K562 (cell line): ENCODE data around the gene IKBKE. TPM values are rescaled to one million over a fixed set of nuclear protein-coding genes. Genes with fewer than 3 reads are reported as not detected.

ENCODE experiments used
- ARID1B ChIP-seq: fragments of 450-650 bp; IDR thresholded peaks from 2 replicates; pipeline ENCODE4 v1.6.1; 2016; ENCODE audit warnings: antibody characterized with exemption, mild to moderate bottlenecking, inconsistent platforms
- ATF7 ChIP-seq: fragments of 450-650 bp; IDR thresholded peaks from 2 replicates; pipeline ENCODE4 v1.7.1; 2014; ENCODE audit warnings: mild to moderate bottlenecking, moderate library complexity
- CBX5 ChIP-seq: IDR thresholded peaks from 2 replicates; pipeline ENCODE4 v1.6.1; 2014; ENCODE audit warnings: low read depth, borderline replicate concordance
- CC2D1A ChIP-seq: fragments of 450-650 bp; IDR thresholded peaks from 2 replicates; pipeline ENCODE4 v1.6.1; 2017; ENCODE audit warnings: mild to moderate bottlenecking
- EP400 ChIP-seq: fragments of 450-650 bp; IDR thresholded peaks from 2 replicates; pipeline ENCODE4 v1.6.1; 2017; ENCODE audit warnings: antibody characterized with exemption, mild to moderate bottlenecking, moderate library complexity
- ETV5 ChIP-seq: sonication (generic); formaldehyde crosslinking; IDR thresholded peaks from 2 replicates; pipeline ENCODE4 v1.4.0; 2020; ENCODE audit warnings: low read depth, mild to moderate bottlenecking, missing genetic modification reagents
- GABPA ChIP-seq: fragments of 200-800 bp; sonication (Bioruptor generic); conservative IDR thresholded peaks from 2 replicates; pipeline ENCODE4 v1.6.1; 2016; ENCODE audit warnings: low read depth, missing genetic modification characterization, missing compliant biosample characterization
- LARP7 ChIP-seq: fragments of 450-650 bp; IDR thresholded peaks from 2 replicates; pipeline ENCODE4 v1.6.1; 2016
- RAD21 ChIP-seq, 2 experiments: fragments of 250-450 bp in 1 of 2; fragments of 450-650 bp in 1 of 2; sonication (Bioruptor Pico) in 1 of 2; formaldehyde crosslinking in 1 of 2; IDR thresholded peaks in 1 of 2; conservative IDR thresholded peaks in 1 of 2; 2 replicates each; pipeline versions ENCODE4 v1.4.0 to v1.8.0; 2020 to 2022; ENCODE audit warnings: mild to moderate bottlenecking in 2 of 2, moderate library complexity in 1 of 2
- RCOR1 ChIP-seq, 2 experiments: IDR thresholded peaks; 2 replicates each; pipeline ENCODE4 v1.6.1; 2012; ENCODE audit warnings: low read depth in 2 of 2, low read length in 2 of 2, borderline replicate concordance in 1 of 2, improper control_type of control experiment in 1 of 2
- SMARCE1 ChIP-seq: fragments of 450-650 bp; IDR thresholded peaks from 2 replicates; pipeline ENCODE4 v1.7.1; 2016; ENCODE audit warnings: mild to moderate bottlenecking
- ZFPM2 ChIP-seq: fragments of 250-450 bp; sonication (Bioruptor Pico); IDR thresholded peaks from 2 replicates; pipeline ENCODE4 v1.5.1; 2022; ENCODE audit warnings: mild to moderate bottlenecking
- ZNF140 ChIP-seq: fragments of 250-450 bp; sonication (Bioruptor Pico); IDR thresholded peaks from 2 replicates; pipeline ENCODE4 v1.8.0; 2021; ENCODE audit warnings: moderate library complexity, mild to moderate bottlenecking, inconsistent platforms
- ZNF239 ChIP-seq: fragments of 250-450 bp; sonication (Bioruptor Pico); IDR thresholded peaks from 2 replicates; pipeline ENCODE4 v1.4.0; 2020; ENCODE audit warnings: mild to moderate bottlenecking
- ZNF589 ChIP-seq: fragments of 200-800 bp; sonication (Bioruptor generic); IDR thresholded peaks from 2 replicates; pipeline ENCODE4 v1.6.1; 2016; ENCODE audit warnings: low read depth, missing genetic modification characterization, missing compliant biosample characterization
- polyA plus RNA-seq, 8 experiments: library from polyadenylated mRNA; depleted of rRNA in 4 of 8; stranded (reverse) in 5 of 8; unstranded in 3 of 8; fragments of >200 nt; fragmentation: Nextera tagmentation in 2 of 8; fragmentation: Illumina TruSeq in 1 of 8; extraction: Ambion mirVana in 2 of 8; extraction: Trizol in 1 of 8; gene quantifications; 2 replicates each; pipeline versions ENCODE4 v1.2.1 to v1.2.3, GENCODE V29; 2011 to 2014; ENCODE audit warnings: inconsistent platforms in 1 of 8, missing spikeins in 1 of 8
- total RNA-seq, 7 experiments: library from RNA; depleted of rRNA in 6 of 7; stranded (reverse); fragments of >200 nt in 6 of 7; fragmentation: Illumina TruSeq in 2 of 7; extraction: Trizol in 2 of 7; gene quantifications; 2 replicates each; pipeline versions ENCODE4 v1.2.1 to v1.2.3, GENCODE V29; 2011 to 2021; ENCODE audit warnings: low replicate concordance in 1 of 7
- TF ChIP-seq, protein P1 (sequence below), 2 experiments: fragments of 200-800 bp in 1 of 2; sonication (Bioruptor generic) in 1 of 2; sonication (generic) in 1 of 2; formaldehyde crosslinking in 1 of 2; IDR thresholded peaks in 1 of 2; conservative IDR thresholded peaks in 1 of 2; 2 replicates each; pipeline versions ENCODE4 v1.5.0 to v1.6.1; 2016 to 2020; ENCODE audit warnings: missing compliant biosample characterization in 1 of 2, missing genetic modification characterization in 1 of 2, missing genetic modification reagents in 1 of 2
- TF ChIP-seq, protein P2 (sequence below): fragments of 450-650 bp; formaldehyde crosslinking; IDR thresholded peaks from 2 replicates; pipeline ENCODE4 v1.4.0; 2020; ENCODE audit warnings: mild to moderate bottlenecking, mixed read lengths
- TF ChIP-seq, protein P3 (sequence below): sonication (generic); formaldehyde crosslinking; IDR thresholded peaks from 2 replicates; pipeline ENCODE4 v1.8.0; 2022; ENCODE audit warnings: mild to moderate bottlenecking, missing genetic modification reagents
- TF ChIP-seq, protein P4 (sequence below): sonication (generic); formaldehyde crosslinking; IDR thresholded peaks from 2 replicates; pipeline ENCODE4 v1.9.0; 2022; ENCODE audit warnings: mild to moderate bottlenecking, missing genetic modification reagents

IKBKE gene
- total and polyA plus RNA-seq, 9 of the 15 experiments (the other 6 are each of a cell fraction or from before 2014, with no cell fraction given), result 2.3 to 9.0 (median 4.8) TPM

DNA sequence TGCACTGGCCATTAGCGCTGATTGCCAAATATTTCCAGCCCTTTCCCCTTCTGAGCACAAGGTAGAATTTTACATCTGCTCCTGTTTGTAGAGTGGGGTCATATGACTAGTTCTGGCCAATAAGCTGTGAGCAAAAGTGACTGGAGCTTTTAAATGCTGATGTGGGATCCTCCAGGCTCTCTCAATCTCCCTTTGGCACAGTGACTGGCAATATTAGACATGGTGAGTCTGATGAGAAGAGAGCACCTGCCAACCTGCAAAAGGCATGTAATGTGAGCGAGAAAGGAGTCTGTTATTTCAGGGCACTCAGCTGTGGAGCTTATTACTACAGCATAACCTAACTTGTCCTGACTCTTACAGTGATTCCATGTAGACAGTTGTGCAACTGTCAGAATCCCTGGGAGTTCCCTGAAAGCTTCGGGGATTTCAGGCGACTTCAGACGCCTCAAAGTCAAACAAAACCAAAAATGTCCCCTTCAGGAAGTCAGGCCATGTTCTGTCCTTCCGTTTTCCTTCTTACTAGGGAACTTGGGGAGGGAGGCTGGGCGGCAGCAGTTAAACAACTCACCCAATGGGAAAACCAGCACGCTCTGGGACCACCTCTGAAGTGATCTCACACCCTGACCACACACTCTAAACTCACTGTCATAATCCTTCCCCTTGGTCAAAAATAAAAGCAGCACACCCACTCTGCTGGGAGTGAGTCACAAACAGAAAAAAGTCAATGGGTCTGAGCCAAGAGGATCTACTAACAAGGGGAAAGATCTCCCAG lies 33.5 kb downstream of the IKBKE start (continued):
- TF ChIP-seq, protein P1, sequence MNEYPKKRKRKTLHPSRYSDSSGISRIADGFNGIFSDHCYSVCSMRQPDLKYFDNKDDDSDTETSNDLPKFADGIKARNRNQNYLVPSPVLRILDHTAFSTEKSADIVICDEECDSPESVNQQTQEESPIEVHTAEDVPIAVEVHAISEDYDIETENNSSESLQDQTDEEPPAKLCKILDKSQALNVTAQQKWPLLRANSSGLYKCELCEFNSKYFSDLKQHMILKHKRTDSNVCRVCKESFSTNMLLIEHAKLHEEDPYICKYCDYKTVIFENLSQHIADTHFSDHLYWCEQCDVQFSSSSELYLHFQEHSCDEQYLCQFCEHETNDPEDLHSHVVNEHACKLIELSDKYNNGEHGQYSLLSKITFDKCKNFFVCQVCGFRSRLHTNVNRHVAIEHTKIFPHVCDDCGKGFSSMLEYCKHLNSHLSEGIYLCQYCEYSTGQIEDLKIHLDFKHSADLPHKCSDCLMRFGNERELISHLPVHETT (CRISPR knock-in tag; conservative IDR thresholded peaks at IDR 0.05 in 1 of 2, IDR thresholded peaks at IDR 0.05 in 1 of 2), result peak in 1 of 2 experiments; percentile 73; a peak in 1 of 4 replicates
- TF ChIP-seq RCOR1 (IDR thresholded peaks at IDR 0.05; ENCODE audit: borderline replicate concordance in 1 of 2, low read depth in 2 of 2, low read length in 2 of 2) (peak in 1 of 2 experiments; percentile 76; a peak in 2 of 4 replicates), LARP7 (no peak), ATF7 (peak; percentile 82), ZNF589 (CRISPR knock-in tag) (peak; percentile 86; the same call in 1 of the 2 replicates), RAD21 (CRISPR knock-in tag; conservative IDR thresholded peaks at IDR 0.05 in 1 of 2, IDR thresholded peaks at IDR 0.05 in 1 of 2) (peak; percentile 3 to 15; a peak in 1 of 4 replicates), ZNF140 (CRISPR knock-in tag) (no peak), CC2D1A (peak; percentile 96), CBX5 (0 out of 2 replicates have a peak, but pooled peaks have one; percentile 70), EP400 (no peak), ZNF239 (CRISPR knock-in tag) (peak; percentile 28; the same call in 1 of the 2 replicates), SMARCE1 (peak; percentile 87), ZFPM2 (0 out of 2 replicates have a peak, but pooled peaks have one; percentile 59), ETV5 (0 out of 2 replicates have a peak, but pooled peaks have one; percentile 65), ARID1B (peak; percentile 72; the same call in 1 of the 2 replicates), GABPA (tag) (peak; percentile 72)
- TF ChIP-seq, protein P2, sequence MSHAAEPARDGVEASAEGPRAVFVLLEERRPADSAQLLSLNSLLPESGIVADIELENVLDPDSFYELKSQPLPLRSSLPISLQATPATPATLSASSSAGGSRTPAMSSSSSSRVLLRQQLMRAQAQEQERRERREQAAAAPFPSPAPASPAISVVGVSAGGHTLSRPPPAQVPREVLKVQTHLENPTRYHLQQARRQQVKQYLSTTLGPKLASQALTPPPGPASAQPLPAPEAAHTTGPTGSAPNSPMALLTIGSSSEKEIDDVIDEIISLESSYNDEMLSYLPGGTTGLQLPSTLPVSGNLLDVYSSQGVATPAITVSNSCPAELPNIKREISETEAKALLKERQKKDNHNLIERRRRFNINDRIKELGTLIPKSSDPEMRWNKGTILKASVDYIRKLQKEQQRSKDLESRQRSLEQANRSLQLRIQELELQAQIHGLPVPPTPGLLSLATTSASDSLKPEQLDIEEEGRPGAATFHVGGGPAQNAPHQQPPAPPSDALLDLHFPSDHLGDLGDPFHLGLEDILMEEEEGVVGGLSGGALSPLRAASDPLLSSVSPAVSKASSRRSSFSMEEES (CRISPR knock-in tag), result 0 out of 2 replicates have a peak, but pooled peaks have one; percentile 13
- TF ChIP-seq, protein P3, sequence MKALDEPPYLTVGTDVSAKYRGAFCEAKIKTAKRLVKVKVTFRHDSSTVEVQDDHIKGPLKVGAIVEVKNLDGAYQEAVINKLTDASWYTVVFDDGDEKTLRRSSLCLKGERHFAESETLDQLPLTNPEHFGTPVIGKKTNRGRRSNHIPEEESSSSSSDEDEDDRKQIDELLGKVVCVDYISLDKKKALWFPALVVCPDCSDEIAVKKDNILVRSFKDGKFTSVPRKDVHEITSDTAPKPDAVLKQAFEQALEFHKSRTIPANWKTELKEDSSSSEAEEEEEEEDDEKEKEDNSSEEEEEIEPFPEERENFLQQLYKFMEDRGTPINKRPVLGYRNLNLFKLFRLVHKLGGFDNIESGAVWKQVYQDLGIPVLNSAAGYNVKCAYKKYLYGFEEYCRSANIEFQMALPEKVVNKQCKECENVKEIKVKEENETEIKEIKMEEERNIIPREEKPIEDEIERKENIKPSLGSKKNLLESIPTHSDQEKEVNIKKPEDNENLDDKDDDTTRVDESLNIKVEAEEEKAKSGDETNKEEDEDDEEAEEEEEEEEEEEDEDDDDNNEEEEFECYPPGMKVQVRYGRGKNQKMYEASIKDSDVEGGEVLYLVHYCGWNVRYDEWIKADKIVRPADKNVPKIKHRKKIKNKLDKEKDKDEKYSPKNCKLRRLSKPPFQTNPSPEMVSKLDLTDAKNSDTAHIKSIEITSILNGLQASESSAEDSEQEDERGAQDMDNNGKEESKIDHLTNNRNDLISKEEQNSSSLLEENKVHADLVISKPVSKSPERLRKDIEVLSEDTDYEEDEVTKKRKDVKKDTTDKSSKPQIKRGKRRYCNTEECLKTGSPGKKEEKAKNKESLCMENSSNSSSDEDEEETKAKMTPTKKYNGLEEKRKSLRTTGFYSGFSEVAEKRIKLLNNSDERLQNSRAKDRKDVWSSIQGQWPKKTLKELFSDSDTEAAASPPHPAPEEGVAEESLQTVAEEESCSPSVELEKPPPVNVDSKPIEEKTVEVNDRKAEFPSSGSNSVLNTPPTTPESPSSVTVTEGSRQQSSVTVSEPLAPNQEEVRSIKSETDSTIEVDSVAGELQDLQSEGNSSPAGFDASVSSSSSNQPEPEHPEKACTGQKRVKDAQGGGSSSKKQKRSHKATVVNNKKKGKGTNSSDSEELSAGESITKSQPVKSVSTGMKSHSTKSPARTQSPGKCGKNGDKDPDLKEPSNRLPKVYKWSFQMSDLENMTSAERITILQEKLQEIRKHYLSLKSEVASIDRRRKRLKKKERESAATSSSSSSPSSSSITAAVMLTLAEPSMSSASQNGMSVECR (CRISPR knock-in tag), result 0 out of 2 replicates have a peak, but pooled peaks have one; percentile 50
- TF ChIP-seq, protein P4, sequence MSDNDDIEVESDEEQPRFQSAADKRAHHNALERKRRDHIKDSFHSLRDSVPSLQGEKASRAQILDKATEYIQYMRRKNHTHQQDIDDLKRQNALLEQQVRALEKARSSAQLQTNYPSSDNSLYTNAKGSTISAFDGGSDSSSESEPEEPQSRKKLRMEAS (CRISPR knock-in tag), result peak; percentile 81
